WTC11 (cell line): Measurements from ENCODE around the gene DNAH1. TPM values are rescaled to one million over a fixed set of nuclear protein-coding genes. Genes with fewer than 3 reads are reported as not detected.

Experiments used
- ATAC-seq: fragments of 200-7000 bp; cut with Tn5 transposase; 2 replicates; pipeline ENCODE4 v1.10.0; 2021; ENCODE audit warnings: mild to moderate bottlenecking, moderate library complexity
- CTCF ChIA-PET: fragments of 300-600 bp; sonication (Branson Sonifier 250); formaldehyde crosslinking; loops from one replicate; lab custom pipeline; 2021; ENCODE audit warnings: antibody characterized with exemption; lab: Charles Lee
- POLR2A ChIA-PET: fragments of 350-600 bp; sonication (Branson Sonifier 250); formaldehyde crosslinking; loops from one replicate; lab custom pipeline; 2021; ENCODE audit warnings: antibody characterized with exemption; lab: Charles Lee
- DNase-seq: peaks from one replicate; pipeline ENCODE4 v3.0.0; 2021; ENCODE audit warnings: low spot score
- H3K27ac Mint-ChIP-seq: 2 replicates; pipeline ENCODE4 v1.8.0; 2021; ENCODE audit warnings: mixed read lengths
- H3K27me3 Mint-ChIP-seq: 2 replicates; pipeline ENCODE4 v1.8.0; 2021; ENCODE audit warnings: low read depth, mild to moderate bottlenecking, moderate library complexity, mixed read lengths
- H3K36me3 Mint-ChIP-seq: 2 replicates; pipeline ENCODE4 v1.8.0; 2021; ENCODE audit warnings: mixed read lengths
- H3K4me1 Mint-ChIP-seq: 2 replicates; pipeline ENCODE4 v1.8.0; 2022; ENCODE audit warnings: mixed read lengths
- H3K4me3 Mint-ChIP-seq: 2 replicates; pipeline ENCODE4 v1.8.0; 2021; ENCODE audit warnings: mild to moderate bottlenecking, moderate library complexity, mixed read lengths
- H3K9me3 Mint-ChIP-seq: 2 replicates; pipeline ENCODE4 v1.8.0; 2021; ENCODE audit warnings: mixed read lengths
- FOXP1 ChIP-seq: sonication (generic); formaldehyde crosslinking; IDR thresholded peaks from 2 replicates; pipeline ENCODE4 v1.8.0; 2022; ENCODE audit warnings: missing genetic modification reagents, mild to moderate bottlenecking, moderate library complexity, borderline replicate concordance
- GABPB1 ChIP-seq: sonication (generic); formaldehyde crosslinking; IDR thresholded peaks from 2 replicates; pipeline ENCODE4 v1.8.1; 2023; ENCODE audit warnings: mild to moderate bottlenecking, missing genetic modification reagents
- JAZF1 ChIP-seq: fragments of 250-450 bp; sonication (Bioruptor Pico); IDR thresholded peaks from 2 replicates; pipeline ENCODE4 v1.9.0; 2021; ENCODE audit warnings: moderate library complexity, mild to moderate bottlenecking, inconsistent platforms
- JUN ChIP-seq: sonication (generic); formaldehyde crosslinking; IDR thresholded peaks from 2 replicates; pipeline ENCODE4 v1.8.0; 2023; ENCODE audit warnings: mild to moderate bottlenecking, missing genetic modification reagents
- MXD4 ChIP-seq: fragments of 250-450 bp; sonication (Bioruptor Pico); IDR thresholded peaks from 2 replicates; pipeline ENCODE4 v1.8.0; 2021; ENCODE audit warnings: mild to moderate bottlenecking, moderate library complexity, borderline replicate concordance
- MYBL2 ChIP-seq: sonication (generic); formaldehyde crosslinking; IDR thresholded peaks from 2 replicates; pipeline ENCODE4 v1.8.1; 2023; ENCODE audit warnings: mild to moderate bottlenecking, moderate library complexity, missing genetic modification reagents
- NFE2L1 ChIP-seq: sonication (generic); formaldehyde crosslinking; IDR thresholded peaks from 2 replicates; pipeline ENCODE4 v1.8.1; 2023; ENCODE audit warnings: missing genetic modification reagents
- NFYB ChIP-seq: sonication (generic); formaldehyde crosslinking; conservative IDR thresholded peaks from 2 replicates; pipeline ENCODE4 v1.8.0; 2022; ENCODE audit warnings: low read depth, missing genetic modification reagents
- PRRX2 ChIP-seq: fragments of 250-450 bp; sonication (Bioruptor Pico); IDR thresholded peaks from 2 replicates; pipeline ENCODE4 v1.8.0; 2021; ENCODE audit warnings: mild to moderate bottlenecking
- SP1 ChIP-seq: sonication (generic); formaldehyde crosslinking; conservative IDR thresholded peaks from 2 replicates; pipeline ENCODE4 v1.8.1; 2022; ENCODE audit warnings: missing genetic modification reagents
- TP53 ChIP-seq: sonication (generic); formaldehyde crosslinking; IDR thresholded peaks from 2 replicates; pipeline ENCODE4 v1.8.1; 2023; ENCODE audit warnings: mild to moderate bottlenecking, missing genetic modification reagents
- ZNF121 ChIP-seq: sonication (generic); formaldehyde crosslinking; IDR thresholded peaks from 2 replicates; pipeline ENCODE4 v1.8.0; 2023; ENCODE audit warnings: missing genetic modification reagents
- ZNF219 ChIP-seq: sonication (generic); formaldehyde crosslinking; IDR thresholded peaks from 2 replicates; pipeline ENCODE4 v1.8.0; 2023; ENCODE audit warnings: missing genetic modification reagents, mild to moderate bottlenecking, borderline replicate concordance
- ZNF423 ChIP-seq: fragments of 250-450 bp; sonication (Bioruptor Pico); IDR thresholded peaks from 2 replicates; pipeline ENCODE4 v2.1.2; 2022; ENCODE audit warnings: mild to moderate bottlenecking, moderate library complexity
- total RNA-seq: library from RNA; stranded (reverse); gene quantifications from 3 replicates; pipeline ENCODE4 v1.2.3, GENCODE V29; 2021
- TF ChIP-seq, protein P1 (sequence below): fragments of 250-450 bp; sonication (Bioruptor Pico); IDR thresholded peaks from 2 replicates; pipeline ENCODE4 v2.1.2; 2022; ENCODE audit warnings: mild to moderate bottlenecking, moderate library complexity
- TF ChIP-seq, protein P2 (sequence below): sonication (generic); formaldehyde crosslinking; IDR thresholded peaks from 2 replicates; pipeline ENCODE4 v1.8.1; 2022; ENCODE audit warnings: low read depth, mild to moderate bottlenecking, moderate library complexity, missing genetic modification reagents, borderline replicate concordance
- TF ChIP-seq, protein P3 (sequence below): sonication (generic); formaldehyde crosslinking; IDR thresholded peaks from 2 replicates; pipeline ENCODE4 v1.8.1; 2022; ENCODE audit warnings: mild to moderate bottlenecking, moderate library complexity, missing genetic modification reagents
- TF ChIP-seq, protein P4 (sequence below): sonication (generic); formaldehyde crosslinking; IDR thresholded peaks from 2 replicates; pipeline ENCODE4 v1.8.0; 2023; ENCODE audit warnings: mild to moderate bottlenecking, missing genetic modification reagents
- TF ChIP-seq, protein P5 (sequence below): sonication (generic); formaldehyde crosslinking; conservative IDR thresholded peaks from 2 replicates; pipeline ENCODE4 v1.8.1; 2022; ENCODE audit warnings: mild to moderate bottlenecking, missing genetic modification reagents
- TF ChIP-seq, protein P6 (sequence below): sonication (generic); formaldehyde crosslinking; IDR thresholded peaks from 2 replicates; pipeline ENCODE4 v1.8.0; 2022; ENCODE audit warnings: mild to moderate bottlenecking, missing genetic modification reagents
- TF ChIP-seq, protein P7 (sequence below): sonication (generic); formaldehyde crosslinking; IDR thresholded peaks from 2 replicates; pipeline ENCODE4 v1.8.1; 2023; ENCODE audit warnings: mild to moderate bottlenecking, missing genetic modification reagents, borderline replicate concordance
- TF ChIP-seq, protein P8 (sequence below): sonication (generic); formaldehyde crosslinking; IDR thresholded peaks from 2 replicates; pipeline ENCODE4 v1.8.1; 2022; ENCODE audit warnings: mild to moderate bottlenecking, missing genetic modification reagents, moderate library complexity, borderline replicate concordance

DNAH1 gene
- total RNA-seq, 1 experiment from 2014 or later = 1.5 TPM

DNA sequence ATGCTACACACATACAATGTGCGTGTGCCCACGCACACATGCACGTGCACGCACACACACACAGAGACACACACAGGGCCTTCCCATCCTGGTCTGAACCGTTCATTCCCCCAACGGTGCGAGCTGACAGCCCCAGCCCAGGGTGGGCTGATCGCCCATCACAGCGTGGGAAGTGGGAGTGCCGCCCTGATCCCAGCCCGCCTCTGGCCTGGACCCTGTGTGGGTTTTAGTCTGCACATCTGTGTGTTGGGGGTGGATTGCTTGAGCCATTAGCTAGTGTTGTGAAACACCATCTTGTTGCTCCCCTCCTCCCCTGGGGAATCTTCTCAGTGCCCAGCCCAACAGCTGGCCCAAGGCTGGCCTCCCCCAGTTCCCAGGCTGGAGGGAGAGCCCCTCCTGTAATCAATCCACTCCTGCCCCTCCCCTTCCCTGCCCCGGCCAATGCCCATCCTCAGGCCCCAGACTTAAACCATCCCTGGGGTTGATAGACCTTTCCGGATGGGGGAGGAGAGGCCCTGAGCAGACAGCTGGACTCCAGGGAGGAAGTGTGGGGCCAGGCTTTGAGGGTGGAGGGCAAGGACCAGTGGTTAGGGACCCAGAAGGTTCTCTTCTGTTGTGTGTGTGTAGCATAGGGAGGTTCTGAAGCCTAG lies 120.5 kb downstream of the DNAH1 start:
- H3K27ac Mint-ChIP-seq = no peak overlapping the region
- ATAC-seq = no peak; the same call in 1 of the 2 replicates
- H3K4me3 Mint-ChIP-seq = no peak overlapping the region
- H3K36me3 Mint-ChIP-seq = no peaks in the 10 kb centered on the region
- TF ChIP-seq TP53 (CRISPR knock-in tag) (no peak), FOXP1 (CRISPR knock-in tag) (no peak), ZNF121 (CRISPR knock-in tag) (no peak), MXD4 (CRISPR knock-in tag) (no peak), JAZF1 (CRISPR knock-in tag) (no peak), ZNF423 (CRISPR knock-in tag) (no peak), ZNF219 (no peak), NFE2L1 (CRISPR knock-in tag) (no peak), NFYB (CRISPR knock-in tag) (no peak), JUN (CRISPR knock-in tag) (no peak), MYBL2 (CRISPR knock-in tag) (no peak)
- TF ChIP-seq, protein P1, sequence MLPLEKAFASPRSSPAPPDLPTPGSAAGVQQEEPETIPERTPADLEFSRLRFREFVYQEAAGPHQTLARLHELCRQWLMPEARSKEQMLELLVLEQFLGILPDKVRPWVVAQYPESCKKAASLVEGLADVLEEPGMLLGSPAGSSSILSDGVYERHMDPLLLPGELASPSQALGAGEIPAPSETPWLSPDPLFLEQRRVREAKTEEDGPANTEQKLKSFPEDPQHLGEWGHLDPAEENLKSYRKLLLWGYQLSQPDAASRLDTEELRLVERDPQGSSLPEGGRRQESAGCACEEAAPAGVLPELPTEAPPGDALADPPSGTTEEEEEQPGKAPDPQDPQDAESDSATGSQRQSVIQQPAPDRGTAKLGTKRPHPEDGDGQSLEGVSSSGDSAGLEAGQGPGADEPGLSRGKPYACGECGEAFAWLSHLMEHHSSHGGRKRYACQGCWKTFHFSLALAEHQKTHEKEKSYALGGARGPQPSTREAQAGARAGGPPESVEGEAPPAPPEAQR (CRISPR knock-in tag) = no peak
- TF ChIP-seq, protein P2, sequence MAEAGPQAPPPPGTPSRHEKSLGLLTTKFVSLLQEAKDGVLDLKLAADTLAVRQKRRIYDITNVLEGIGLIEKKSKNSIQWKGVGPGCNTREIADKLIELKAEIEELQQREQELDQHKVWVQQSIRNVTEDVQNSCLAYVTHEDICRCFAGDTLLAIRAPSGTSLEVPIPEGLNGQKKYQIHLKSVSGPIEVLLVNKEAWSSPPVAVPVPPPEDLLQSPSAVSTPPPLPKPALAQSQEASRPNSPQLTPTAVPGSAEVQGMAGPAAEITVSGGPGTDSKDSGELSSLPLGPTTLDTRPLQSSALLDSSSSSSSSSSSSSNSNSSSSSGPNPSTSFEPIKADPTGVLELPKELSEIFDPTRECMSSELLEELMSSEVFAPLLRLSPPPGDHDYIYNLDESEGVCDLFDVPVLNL = no peak
- TF ChIP-seq, protein P3, sequence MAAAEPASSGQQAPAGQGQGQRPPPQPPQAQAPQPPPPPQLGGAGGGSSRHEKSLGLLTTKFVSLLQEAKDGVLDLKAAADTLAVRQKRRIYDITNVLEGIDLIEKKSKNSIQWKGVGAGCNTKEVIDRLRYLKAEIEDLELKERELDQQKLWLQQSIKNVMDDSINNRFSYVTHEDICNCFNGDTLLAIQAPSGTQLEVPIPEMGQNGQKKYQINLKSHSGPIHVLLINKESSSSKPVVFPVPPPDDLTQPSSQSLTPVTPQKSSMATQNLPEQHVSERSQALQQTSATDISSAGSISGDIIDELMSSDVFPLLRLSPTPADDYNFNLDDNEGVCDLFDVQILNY (CRISPR knock-in tag) = no peak
- TF ChIP-seq, protein P4, sequence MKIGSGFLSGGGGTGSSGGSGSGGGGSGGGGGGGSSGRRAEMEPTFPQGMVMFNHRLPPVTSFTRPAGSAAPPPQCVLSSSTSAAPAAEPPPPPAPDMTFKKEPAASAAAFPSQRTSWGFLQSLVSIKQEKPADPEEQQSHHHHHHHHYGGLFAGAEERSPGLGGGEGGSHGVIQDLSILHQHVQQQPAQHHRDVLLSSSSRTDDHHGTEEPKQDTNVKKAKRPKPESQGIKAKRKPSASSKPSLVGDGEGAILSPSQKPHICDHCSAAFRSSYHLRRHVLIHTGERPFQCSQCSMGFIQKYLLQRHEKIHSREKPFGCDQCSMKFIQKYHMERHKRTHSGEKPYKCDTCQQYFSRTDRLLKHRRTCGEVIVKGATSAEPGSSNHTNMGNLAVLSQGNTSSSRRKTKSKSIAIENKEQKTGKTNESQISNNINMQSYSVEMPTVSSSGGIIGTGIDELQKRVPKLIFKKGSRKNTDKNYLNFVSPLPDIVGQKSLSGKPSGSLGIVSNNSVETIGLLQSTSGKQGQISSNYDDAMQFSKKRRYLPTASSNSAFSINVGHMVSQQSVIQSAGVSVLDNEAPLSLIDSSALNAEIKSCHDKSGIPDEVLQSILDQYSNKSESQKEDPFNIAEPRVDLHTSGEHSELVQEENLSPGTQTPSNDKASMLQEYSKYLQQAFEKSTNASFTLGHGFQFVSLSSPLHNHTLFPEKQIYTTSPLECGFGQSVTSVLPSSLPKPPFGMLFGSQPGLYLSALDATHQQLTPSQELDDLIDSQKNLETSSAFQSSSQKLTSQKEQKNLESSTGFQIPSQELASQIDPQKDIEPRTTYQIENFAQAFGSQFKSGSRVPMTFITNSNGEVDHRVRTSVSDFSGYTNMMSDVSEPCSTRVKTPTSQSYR (CRISPR knock-in tag) = no peak
- TF ChIP-seq, protein P5, sequence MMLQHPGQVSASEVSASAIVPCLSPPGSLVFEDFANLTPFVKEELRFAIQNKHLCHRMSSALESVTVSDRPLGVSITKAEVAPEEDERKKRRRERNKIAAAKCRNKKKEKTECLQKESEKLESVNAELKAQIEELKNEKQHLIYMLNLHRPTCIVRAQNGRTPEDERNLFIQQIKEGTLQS (CRISPR knock-in tag) = no peak
- TF ChIP-seq, protein P6, sequence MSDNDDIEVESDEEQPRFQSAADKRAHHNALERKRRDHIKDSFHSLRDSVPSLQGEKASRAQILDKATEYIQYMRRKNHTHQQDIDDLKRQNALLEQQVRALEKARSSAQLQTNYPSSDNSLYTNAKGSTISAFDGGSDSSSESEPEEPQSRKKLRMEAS (CRISPR knock-in tag) = no peak
- H3K4me1 Mint-ChIP-seq = peaks cover 8% of the 10 kb centered on the region; the same call in 1 of the 2 replicates
- ChIA-PET POLR2A (no interaction called here), CTCF (interaction anchor here (1.0 to 1.9 kb wide), 4 partner anchors 10 to 52 kb away, joined by 3 to 5 read pairs (median 4); no protein-coding TSS in a partner anchor)
- no peaks in the 10 kb centered on the region for H3K27me3 Mint-ChIP-seq
- DNase-seq = no peak
- no peaks in the 10 kb centered on the region for H3K9me3 Mint-ChIP-seq

DNA sequence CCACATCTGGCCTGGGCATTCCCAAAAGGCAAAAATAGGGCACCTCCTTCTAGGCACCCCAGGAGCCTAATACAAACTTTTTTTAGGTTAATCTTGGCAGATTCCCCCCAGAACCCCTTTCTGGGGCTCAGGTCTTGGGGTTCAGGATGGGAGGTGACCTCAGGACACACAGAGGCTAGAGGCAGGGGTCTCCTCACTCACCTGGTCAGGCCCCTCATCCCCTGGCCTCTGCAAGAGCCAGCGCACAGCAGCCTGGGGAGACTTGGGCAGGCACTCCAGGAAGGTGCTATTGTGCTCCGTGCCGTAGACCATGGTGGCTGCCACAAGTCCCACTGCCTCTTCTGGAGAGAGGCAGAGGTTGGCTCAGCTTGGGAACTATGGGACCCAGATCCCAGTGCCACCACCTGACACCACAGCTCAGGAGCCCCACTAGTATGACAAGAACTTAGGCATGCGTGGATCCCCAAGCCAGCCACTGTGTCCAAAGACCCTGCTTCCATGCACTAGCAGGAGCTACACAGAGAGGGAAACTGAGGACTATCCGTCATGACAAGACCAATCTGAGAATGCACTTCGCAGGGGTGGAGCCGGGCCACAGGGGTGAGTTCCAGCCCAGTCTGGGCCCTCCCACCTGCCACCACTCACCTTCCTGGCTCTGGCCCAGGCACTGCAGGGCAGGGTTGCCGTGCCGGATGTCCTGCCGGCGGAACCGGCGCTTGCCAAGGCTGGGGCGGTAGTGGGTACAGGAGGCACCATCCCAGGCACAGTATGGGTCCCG lies 121.4 kb downstream of the DNAH1 start:
- Mint-ChIP-seq H3K9me3 (no peaks in the 10 kb centered on the region), H3K4me1 (peaks cover 8% of the 10 kb centered on the region; the same call in 1 of the 2 replicates), H3K4me3 (no peak overlapping the region), H3K36me3 (no peaks in the 10 kb centered on the region), H3K27me3 (no peaks in the 10 kb centered on the region), H3K27ac (no peak overlapping the region)
- ChIA-PET POLR2A (no interaction called here), CTCF (interaction anchor here (0.8 to 1.8 kb wide), 4 partner anchors 9 to 49 kb away, joined by 3 to 4 read pairs (median 4); no protein-coding TSS in a partner anchor)
- DNase-seq (no peak), ATAC-seq (no peak)
- TF ChIP-seq, protein P7, sequence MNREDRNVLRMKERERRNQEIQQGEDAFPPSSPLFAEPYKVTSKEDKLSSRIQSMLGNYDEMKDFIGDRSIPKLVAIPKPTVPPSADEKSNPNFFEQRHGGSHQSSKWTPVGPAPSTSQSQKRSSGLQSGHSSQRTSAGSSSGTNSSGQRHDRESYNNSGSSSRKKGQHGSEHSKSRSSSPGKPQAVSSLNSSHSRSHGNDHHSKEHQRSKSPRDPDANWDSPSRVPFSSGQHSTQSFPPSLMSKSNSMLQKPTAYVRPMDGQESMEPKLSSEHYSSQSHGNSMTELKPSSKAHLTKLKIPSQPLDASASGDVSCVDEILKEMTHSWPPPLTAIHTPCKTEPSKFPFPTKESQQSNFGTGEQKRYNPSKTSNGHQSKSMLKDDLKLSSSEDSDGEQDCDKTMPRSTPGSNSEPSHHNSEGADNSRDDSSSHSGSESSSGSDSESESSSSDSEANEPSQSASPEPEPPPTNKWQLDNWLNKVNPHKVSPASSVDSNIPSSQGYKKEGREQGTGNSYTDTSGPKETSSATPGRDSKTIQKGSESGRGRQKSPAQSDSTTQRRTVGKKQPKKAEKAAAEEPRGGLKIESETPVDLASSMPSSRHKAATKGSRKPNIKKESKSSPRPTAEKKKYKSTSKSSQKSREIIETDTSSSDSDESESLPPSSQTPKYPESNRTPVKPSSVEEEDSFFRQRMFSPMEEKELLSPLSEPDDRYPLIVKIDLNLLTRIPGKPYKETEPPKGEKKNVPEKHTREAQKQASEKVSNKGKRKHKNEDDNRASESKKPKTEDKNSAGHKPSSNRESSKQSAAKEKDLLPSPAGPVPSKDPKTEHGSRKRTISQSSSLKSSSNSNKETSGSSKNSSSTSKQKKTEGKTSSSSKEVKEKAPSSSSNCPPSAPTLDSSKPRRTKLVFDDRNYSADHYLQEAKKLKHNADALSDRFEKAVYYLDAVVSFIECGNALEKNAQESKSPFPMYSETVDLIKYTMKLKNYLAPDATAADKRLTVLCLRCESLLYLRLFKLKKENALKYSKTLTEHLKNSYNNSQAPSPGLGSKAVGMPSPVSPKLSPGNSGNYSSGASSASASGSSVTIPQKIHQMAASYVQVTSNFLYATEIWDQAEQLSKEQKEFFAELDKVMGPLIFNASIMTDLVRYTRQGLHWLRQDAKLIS (CRISPR knock-in tag) = no peak
- TF ChIP-seq GABPB1 (CRISPR knock-in tag) (no peak), PRRX2 (CRISPR knock-in tag) (no peak), SP1 (no peak)
- TF ChIP-seq, protein P8, sequence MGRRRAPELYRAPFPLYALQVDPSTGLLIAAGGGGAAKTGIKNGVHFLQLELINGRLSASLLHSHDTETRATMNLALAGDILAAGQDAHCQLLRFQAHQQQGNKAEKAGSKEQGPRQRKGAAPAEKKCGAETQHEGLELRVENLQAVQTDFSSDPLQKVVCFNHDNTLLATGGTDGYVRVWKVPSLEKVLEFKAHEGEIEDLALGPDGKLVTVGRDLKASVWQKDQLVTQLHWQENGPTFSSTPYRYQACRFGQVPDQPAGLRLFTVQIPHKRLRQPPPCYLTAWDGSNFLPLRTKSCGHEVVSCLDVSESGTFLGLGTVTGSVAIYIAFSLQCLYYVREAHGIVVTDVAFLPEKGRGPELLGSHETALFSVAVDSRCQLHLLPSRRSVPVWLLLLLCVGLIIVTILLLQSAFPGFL (CRISPR knock-in tag) = no peak
